ENCODE data around the gene IGF2. TPM values are rescaled to one million over a fixed set of nuclear protein-coding genes. Genes with fewer than 3 reads are reported as not detected.

The IGF2 gene
- polyA plus RNA-seq, 1 experiment = 16.6 TPM

GRCh38 chr11:2153581-2154194, 14.5 kb upstream of the IGF2 start:
- Histone ChIP-seq H3K9me3 (ENCODE audit: control insufficient read depth, insufficient read depth, low read length) (no peaks in the 10 kb centered on the region; the same call in 1 of the 2 replicates), H3K4me3 (ENCODE audit: low read depth, low read length) (no peak overlapping the region), H3K27ac (ENCODE audit: low read depth, low read length) (no peak overlapping the region), H3K27me3 (ENCODE audit: control insufficient read depth, insufficient read depth, low read length) (peaks cover 33% of the 10 kb centered on the region)
- TF ChIP-seq CTCF (IDR thresholded peaks at IDR 0.05; ENCODE audit: low read depth, low read length) = no peak
- POLR2A ChIA-PET = no interaction called here
- CTCF ChIA-PET = interaction anchor here (0.5 to 14.8 kb wide), 9 partner anchors 16 to 501 kb away, joined by 4 to 557 read pairs (median 41); partner anchors contain the start of gene SYT8
- no peak for DNase-seq (ENCODE audit: low read depth, low spot score)

GRCh38 chr11:2151500-2152257, 12.5 kb upstream of the IGF2 start:
- Histone ChIP-seq H3K27me3 (ENCODE audit: control insufficient read depth, insufficient read depth, low read length) (peaks cover 49% of the 10 kb centered on the region), H3K27ac (ENCODE audit: low read depth, low read length) (no peak overlapping the region), H3K9me3 (ENCODE audit: control insufficient read depth, insufficient read depth, low read length) (no peaks in the 10 kb centered on the region; the same call in 1 of the 2 replicates), H3K4me3 (ENCODE audit: low read depth, low read length) (no peak overlapping the region)
- CTCF ChIA-PET = interaction anchor here (0.6 to 14.8 kb wide), 40 partner anchors 9 to 514 kb away, joined by 3 to 557 read pairs (median 5); partner anchors contain the start of genes INS, LSP1, MRPL23 and SYT8
- TF ChIP-seq CTCF (IDR thresholded peaks at IDR 0.05; ENCODE audit: low read depth, low read length) = peak; percentile 78
- POLR2A ChIA-PET = interaction anchor here (0.8 to 1.2 kb wide), 4 partner anchors 114 to 499 kb away, joined by 3 to 4 read pairs (median 4); no protein-coding TSS in a partner anchor
- DNase-seq (ENCODE audit: low read depth, low spot score) = peak; percentile 27

GRCh38 chr11:2149864-2150847, 11.0 kb upstream of the IGF2 start:
- peak; percentile 66 for TF ChIP-seq CTCF (IDR thresholded peaks at IDR 0.05; ENCODE audit: low read depth, low read length)
- no peaks in the 10 kb centered on the region; the same call in 1 of the 2 replicates for H3K9me3 ChIP-seq (ENCODE audit: control insufficient read depth, insufficient read depth, low read length)
- H3K27ac ChIP-seq (ENCODE audit: low read depth, low read length) = no peak overlapping the region
- ChIA-PET CTCF (interaction anchor here (0.6 to 14.8 kb wide), 25 partner anchors 8 to 513 kb away, joined by 3 to 557 read pairs (median 9); partner anchors contain the start of genes INS, LSP1, MRPL23 and SYT8), POLR2A (interaction anchor here (0.7 to 1.5 kb wide), 3 partner anchors 53 to 112 kb away, joined by 3 read pairs; no protein-coding TSS in a partner anchor)
- H3K27me3 ChIP-seq (ENCODE audit: control insufficient read depth, insufficient read depth, low read length) = peaks cover 60% of the 10 kb centered on the region
- H3K4me3 ChIP-seq (ENCODE audit: low read depth, low read length) = no peak overlapping the region
- DNase-seq (ENCODE audit: low read depth, low spot score) = peak; percentile 10

DNA sequence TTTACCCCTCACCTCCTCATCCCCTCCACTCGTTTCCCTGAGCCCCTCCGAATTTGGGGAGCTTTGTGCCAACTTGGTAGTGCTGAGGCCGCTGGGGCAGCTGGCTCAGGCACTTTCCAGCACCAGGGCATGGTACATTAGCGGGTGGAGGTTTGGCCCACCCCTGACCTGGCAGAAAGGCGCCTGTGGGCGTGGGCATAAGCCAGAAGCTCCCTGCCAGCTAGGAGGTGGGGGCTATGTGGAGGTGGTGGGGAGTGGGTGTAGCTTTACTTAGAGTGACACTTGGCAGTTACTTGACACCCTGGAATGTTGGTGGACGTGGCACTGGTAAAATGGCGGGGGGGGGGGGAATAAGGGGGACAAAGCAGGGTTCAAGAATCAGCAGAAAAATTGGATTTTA, 10.3 kb upstream of the IGF2 start:
- POLR2A ChIA-PET = interaction anchor here (1.5 kb wide), 1 partner anchor 52 kb away, joined by 3 read pairs; no protein-coding TSS in a partner anchor
- Histone ChIP-seq H3K27ac (ENCODE audit: low read depth, low read length) (no peak overlapping the region), H3K9me3 (ENCODE audit: control insufficient read depth, insufficient read depth, low read length) (no peaks in the 10 kb centered on the region; the same call in 1 of the 2 replicates), H3K4me3 (ENCODE audit: low read depth, low read length) (no peak overlapping the region), H3K27me3 (ENCODE audit: control insufficient read depth, insufficient read depth, low read length) (peaks cover 67% of the 10 kb centered on the region)
- no peak for TF ChIP-seq CTCF (IDR thresholded peaks at IDR 0.05; ENCODE audit: low read depth, low read length)
- CTCF ChIA-PET = interaction anchor here (0.6 to 14.8 kb wide), 13 partner anchors 8 to 497 kb away, joined by 3 to 557 read pairs (median 33); partner anchors contain the start of genes INS and MRPL23
- no peak for DNase-seq (ENCODE audit: low read depth, low spot score)

All from AG04450 (cell line).